BLaER1 treated with 17β-estradiol and CSF1 and Interleukin-3, amounts not matched to agents 10 nM and 100 nM (cell line): ENCODE data around the gene PHPT1.
A peak's percentile ranks its signal among the peaks of the same experiment; 100 is the strongest.
"Not testable (repeated sequence)": the region's sequence is repeated elsewhere in the genome, so short reads cannot be mapped to it uniquely, and the experiment has no call there.

ENCODE experiments used
- H3K27ac ChIP-seq, 11 experiments: shearing (Covaris generic); formaldehyde crosslinking; 2 replicates each; pipeline ENCODE4 v1.8.1; 2022
- H3K27me3 ChIP-seq, 11 experiments: shearing (Covaris generic); formaldehyde crosslinking; 2 replicates each; pipeline ENCODE4 v1.8.1; 2022
- H3K36me3 ChIP-seq, 11 experiments: shearing (Covaris generic); formaldehyde crosslinking; 2 replicates each; pipeline ENCODE4 v1.8.1; 2022
- H3K4me1 ChIP-seq, 10 experiments: shearing (Covaris generic); formaldehyde crosslinking; 2 replicates each; pipeline ENCODE4 v1.8.1; 2022
- H3K4me2 ChIP-seq, 11 experiments: shearing (Covaris generic); formaldehyde crosslinking; 2 replicates each; pipeline ENCODE4 v1.8.1; 2022
- H3K4me3 ChIP-seq, 10 experiments: shearing (Covaris generic); formaldehyde crosslinking; 2 replicates each; pipeline ENCODE4 v1.8.1; 2022
- H3K9ac ChIP-seq, 11 experiments: shearing (Covaris generic); formaldehyde crosslinking; 2 replicates each; pipeline ENCODE4 v1.8.1; 2022
- H3K9me3 ChIP-seq, 11 experiments: shearing (Covaris generic); formaldehyde crosslinking; replicated peaks in 1 of 11; 2 replicates each; pipeline ENCODE4 v1.8.1; 2022
- H4K20me1 ChIP-seq, 11 experiments: shearing (Covaris generic); formaldehyde crosslinking; 2 replicates each; pipeline ENCODE4 v1.8.1; 2022
- Cebpa-rat ChIP-seq, 11 experiments: shearing (Covaris generic); IDR thresholded peaks; 2 replicates each; pipeline ENCODE4 v1.8.1; 2022

The PHPT1 gene

GRCh38 chr9:136865041-136865767 is 16.0 kb downstream of the PHPT1 start:
- peak overlapping the region; percentile 87 to 97 (median 92) for H3K9ac ChIP-seq
- H3K4me1 ChIP-seq, result peaks cover 37 to 56% (median 45%) of the 10 kb centered on the region in 10 experiments
- H3K4me3 ChIP-seq, result peak overlapping the region; percentile 76 to 88 (median 78)
- peak overlapping the region; percentile 91 to 99 (median 97) for H3K4me2 ChIP-seq
- peaks cover 37 to 61% (median 47%) of the 10 kb centered on the region in 11 experiments for H3K36me3 ChIP-seq
- H4K20me1 ChIP-seq, result peaks cover 37 to 54% (median 52%) of the 10 kb centered on the region in 11 experiments; a peak in 21 of 22 replicates
- TF ChIP-seq Cebpa-rat (IDR thresholded peaks at IDR 0.05), result no peak
- no peaks in the 10 kb centered on the region for H3K27me3 ChIP-seq
- H3K9me3 ChIP-seq, result peaks cover 0 to 34% (median 21%) of the 10 kb centered on the region in 11 experiments; a peak in 18 of 22 replicates
- H3K27ac ChIP-seq, result peak overlapping the region in 9 of 11 experiments; percentile 19 to 94 (median 92); a peak in 17 of 22 replicates

DNA sequence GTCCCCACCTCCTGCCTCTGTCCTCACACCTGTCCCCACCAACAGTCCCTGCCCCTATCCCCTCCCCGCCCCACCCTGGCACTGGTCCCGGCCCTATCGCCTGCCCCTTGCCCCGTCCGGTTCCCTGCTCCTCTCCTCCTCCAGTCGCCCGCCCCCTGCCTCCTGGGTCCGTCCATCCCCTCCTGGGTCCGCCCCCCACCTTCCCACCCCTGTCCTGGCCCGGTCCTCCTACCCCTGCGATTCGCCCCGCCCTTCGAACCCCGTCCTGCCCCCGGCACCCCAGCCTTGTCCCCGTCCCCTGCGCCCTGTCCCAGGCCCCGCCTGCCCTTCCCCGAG is 16.5 kb downstream of the PHPT1 start:
- Histone ChIP-seq H3K4me3 (peak overlapping the region; percentile 76 to 88 (median 78)), H3K9me3 (peaks cover 0 to 40% (median 26%) of the 10 kb centered on the region in 11 experiments; a peak in 19 of 22 replicates), H3K27ac (peak overlapping the region; percentile 83 to 94 (median 93)), H3K9ac (peak overlapping the region; percentile 87 to 97 (median 92)), H3K36me3 (peaks cover 37 to 57% (median 43%) of the 10 kb centered on the region in 11 experiments), H4K20me1 (peaks cover 32 to 49% (median 47%) of the 10 kb centered on the region in 11 experiments; a peak in 21 of 22 replicates), H3K4me1 (peaks cover 32 to 50% (median 40%) of the 10 kb centered on the region in 10 experiments), H3K4me2 (peak overlapping the region; percentile 91 to 99 (median 97)), H3K27me3 (no peaks in the 10 kb centered on the region)
- no peak for TF ChIP-seq Cebpa-rat (IDR thresholded peaks at IDR 0.05)

DNA sequence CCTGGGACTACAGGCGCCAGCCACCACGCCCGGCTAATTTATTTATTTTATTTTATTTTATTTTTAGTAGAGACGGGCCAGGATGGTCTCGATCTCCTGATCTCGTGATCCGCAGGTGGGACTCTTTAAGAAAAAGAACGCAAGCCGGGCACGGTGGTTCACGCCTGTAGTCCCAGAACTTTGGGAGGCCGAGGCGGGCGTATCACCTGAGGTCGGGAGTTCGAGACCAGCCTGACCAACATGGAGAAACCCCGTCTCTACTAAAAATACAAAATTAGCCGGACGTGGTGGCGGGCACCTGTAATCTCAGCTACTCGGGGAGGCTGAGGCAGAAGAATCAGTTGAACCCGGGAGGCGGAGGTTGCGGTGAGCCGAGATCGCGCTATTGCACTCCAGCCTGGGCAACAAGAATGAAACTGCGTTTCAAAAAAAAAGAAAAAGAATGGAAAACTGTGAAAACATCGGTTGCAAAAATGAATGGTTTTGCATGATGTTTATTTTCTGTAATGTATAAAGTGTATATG is 17.8 kb downstream of the PHPT1 start:
- Histone ChIP-seq H3K36me3 (peaks cover 25 to 45% (median 31%) of the 10 kb centered on the region in 11 experiments), H3K4me2 (peak overlapping the region; percentile 74 to 99 (median 85)), H3K9ac (peak overlapping the region; percentile 87 to 97 (median 92)), H3K27ac (peak overlapping the region; percentile 83 to 94 (median 93); a peak in 21 of 22 replicates), H3K4me3 (peak overlapping the region; percentile 76 to 88 (median 78)), H3K9me3 (peaks cover 6 to 52% (median 38%) of the 10 kb centered on the region in 11 experiments), H3K4me1 (peaks cover 23 to 38% (median 29%) of the 10 kb centered on the region in 10 experiments), H4K20me1 (peaks cover 23 to 36% (median 35%) of the 10 kb centered on the region in 11 experiments; a peak in 20 of 22 replicates)
- H3K27me3 ChIP-seq, result not testable (repeated sequence)

DNA sequence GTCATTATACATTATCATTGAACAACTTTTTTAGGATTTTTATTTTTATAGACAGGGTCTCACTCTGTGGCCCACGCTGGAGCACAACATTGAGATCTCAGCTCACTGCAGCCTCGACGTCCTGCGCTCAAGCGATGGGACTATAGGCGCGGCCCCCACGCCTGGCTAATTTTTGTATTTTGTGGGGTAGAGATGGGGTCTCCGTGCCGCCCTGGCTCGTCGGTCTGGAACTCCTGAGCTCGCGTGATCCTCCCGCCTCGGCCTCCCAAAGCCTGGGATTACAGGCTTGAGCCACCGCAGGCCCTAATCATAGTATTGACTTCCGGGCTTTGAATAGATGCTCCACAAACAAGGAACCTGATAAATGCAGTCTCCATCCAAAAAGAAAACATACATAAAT is 18.3 kb downstream of the PHPT1 start:
- peak overlapping the region in 1 of 10 experiments; percentile 78; a peak in 3 of 20 replicates for H3K4me3 ChIP-seq
- H4K20me1 ChIP-seq, result peaks cover 19 to 31% (median 29%) of the 10 kb centered on the region in 11 experiments; a peak in 20 of 22 replicates
- peaks cover 23 to 33% (median 28%) of the 10 kb centered on the region in 10 experiments for H3K4me1 ChIP-seq
- H3K4me2 ChIP-seq, result peak overlapping the region in 8 of 11 experiments; percentile 74 to 99 (median 86); a peak in 14 of 22 replicates
- H3K27me3 ChIP-seq, result no peaks in the 10 kb centered on the region
- no peak overlapping the region for H3K27ac ChIP-seq
- no peak for TF ChIP-seq Cebpa-rat (IDR thresholded peaks at IDR 0.05)
- peaks cover 11 to 57% (median 44%) of the 10 kb centered on the region in 11 experiments for H3K9me3 ChIP-seq
- H3K9ac ChIP-seq, result no peak overlapping the region
- peaks cover 20 to 43% (median 26%) of the 10 kb centered on the region in 11 experiments for H3K36me3 ChIP-seq

DNA sequence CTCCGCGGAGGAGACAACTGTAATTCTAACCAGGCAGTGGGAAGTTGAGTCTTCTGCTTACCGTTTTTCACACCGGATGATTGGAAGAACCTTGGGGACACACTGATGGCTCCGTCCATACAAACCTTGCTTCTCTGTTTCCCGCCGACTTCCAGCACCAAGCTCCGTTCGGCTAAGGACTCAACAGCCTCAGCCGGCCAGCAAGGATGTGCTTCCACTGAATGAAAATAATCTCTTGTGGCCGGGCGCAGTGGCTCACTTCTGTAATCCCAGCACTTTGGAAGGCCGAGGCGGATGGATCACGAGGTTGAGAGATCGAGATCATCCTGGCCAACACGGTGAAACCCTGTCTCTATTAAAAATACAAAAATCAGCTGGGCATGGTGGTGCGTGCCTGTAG is 18.7 kb downstream of the PHPT1 start:
- Histone ChIP-seq H3K4me1 (peaks cover 23 to 33% (median 27%) of the 10 kb centered on the region in 10 experiments), H3K27ac (no peak overlapping the region), H4K20me1 (peaks cover 15 to 27% (median 25%) of the 10 kb centered on the region in 11 experiments; a peak in 20 of 22 replicates), H3K9ac (no peak overlapping the region), H3K4me3 (no peak overlapping the region), H3K9me3 (peaks cover 16 to 61% (median 48%) of the 10 kb centered on the region in 11 experiments), H3K27me3 (no peaks in the 10 kb centered on the region), H3K4me2 (no peak overlapping the region; a peak in 1 of 22 replicates), H3K36me3 (peaks cover 15 to 39% (median 22%) of the 10 kb centered on the region in 11 experiments)
- TF ChIP-seq Cebpa-rat (IDR thresholded peaks at IDR 0.05), result no peak

GRCh38 chr9:136868644-136869043 is 19.4 kb downstream of the PHPT1 start:
- Histone ChIP-seq H3K4me1 (peaks cover 22 to 28% (median 25%) of the 10 kb centered on the region in 10 experiments), H4K20me1 (peaks cover 8 to 20% (median 18%) of the 10 kb centered on the region in 11 experiments; a peak in 20 of 22 replicates), H3K36me3 (peaks cover 8 to 32% (median 14%) of the 10 kb centered on the region in 11 experiments), H3K4me2 (no peak overlapping the region), H3K9me3 (peaks cover 23 to 69% (median 55%) of the 10 kb centered on the region in 11 experiments), H3K4me3 (no peak overlapping the region), H3K27me3 (no peaks in the 10 kb centered on the region), H3K9ac (no peak overlapping the region), H3K27ac (no peak overlapping the region)
- no peak for TF ChIP-seq Cebpa-rat (IDR thresholded peaks at IDR 0.05)

GRCh38 chr9:136869611-136870010 is 20.4 kb downstream of the PHPT1 start:
- not testable (repeated sequence) for H4K20me1 ChIP-seq, H3K27me3 ChIP-seq, H3K9ac ChIP-seq, H3K27ac ChIP-seq, H3K4me2 ChIP-seq, H3K4me3 ChIP-seq
- Histone ChIP-seq H3K4me1 (peaks cover 13 to 18% (median 15%) of the 10 kb centered on the region in 10 experiments), H3K9me3 (peaks cover 28 to 78% (median 63%) of the 10 kb centered on the region in 11 experiments), H3K36me3 (peaks cover 0 to 22% (median 5%) of the 10 kb centered on the region in 11 experiments; a peak in 10 of 22 replicates)

- Histone ChIP-seq H3K4me2 (no peak overlapping the region), H4K20me1 (no peaks in the 10 kb centered on the region), H3K4me1 (no peaks in the 10 kb centered on the region), H3K27me3 (no peaks in the 10 kb centered on the region), H3K36me3 (peaks cover 0 to 5% (median 0%) of the 10 kb centered on the region in 11 experiments; a peak in 3 of 22 replicates), H3K9ac (no peak overlapping the region), H3K9me3 (peaks cover 28 to 53% (median 45%) of the 10 kb centered on the region in 11 experiments), H3K27ac (no peak overlapping the region), H3K4me3 (no peak overlapping the region)
- TF ChIP-seq Cebpa-rat (IDR thresholded peaks at IDR 0.05), result no peak
Measured at GRCh38 chr9:136875155-136875554, 25.9 kb downstream of the PHPT1 start.

DNA sequence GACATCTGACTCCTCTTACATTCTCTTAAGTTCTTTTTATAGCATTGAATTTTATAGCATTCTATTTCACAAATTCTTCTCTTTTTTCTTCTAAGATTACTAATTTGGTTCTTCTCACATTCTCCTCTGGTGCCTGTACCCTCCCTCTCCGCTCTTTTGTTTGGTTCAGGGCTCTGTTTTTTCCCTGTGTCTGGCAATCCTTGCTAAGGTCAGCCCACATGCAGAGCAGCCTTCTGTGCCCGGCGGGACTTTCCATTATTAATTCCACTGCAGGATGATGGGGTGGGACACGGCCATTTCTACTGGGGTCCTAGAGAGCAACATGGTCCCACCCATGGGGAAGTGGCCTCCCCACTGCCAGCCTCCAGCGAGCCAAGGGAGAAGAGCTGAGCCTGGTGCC is 27.3 kb downstream of the PHPT1 start:
- Histone ChIP-seq H3K9me3 (peaks cover 23 to 40% (median 32%) of the 10 kb centered on the region in 11 experiments), H3K4me2 (no peak overlapping the region), H3K4me1 (peaks cover 1 to 8% (median 3%) of the 10 kb centered on the region in 10 experiments), H4K20me1 (no peaks in the 10 kb centered on the region), H3K9ac (no peak overlapping the region), H3K27me3 (no peaks in the 10 kb centered on the region), H3K27ac (no peak overlapping the region), H3K36me3 (peaks cover 0 to 3% (median 0%) of the 10 kb centered on the region in 11 experiments; a peak in 3 of 22 replicates), H3K4me3 (no peak overlapping the region)
- no peak for TF ChIP-seq Cebpa-rat (IDR thresholded peaks at IDR 0.05)
